GM12878 (cell line): ENCODE results near the gene STAC2. TPM values are rescaled to one million over a fixed set of nuclear protein-coding genes. Genes with fewer than 3 reads are reported as not detected.

Experiments
- CUX1 ChIP-seq: IDR thresholded peaks from 2 replicates; pipeline ENCODE4 v1.6.1; 2012; ENCODE audit warnings: improper control_type of control experiment, low read depth, low read length; ENCODE audit not compliant: insufficient replicate concordance
- FOS ChIP-seq: IDR thresholded peaks from 3 replicates; pipeline ENCODE4 v1.6.1; 2011; ENCODE audit warnings: borderline replicate concordance; ENCODE audit not compliant: insufficient read length; ENCODE audit errors: extremely low read depth
- GABPA ChIP-seq: IDR thresholded peaks from 2 replicates; pipeline ENCODE4 v1.6.1; 2014; ENCODE audit warnings: antibody characterized with exemption, low read depth, mild to moderate bottlenecking, inconsistent platforms
- POLR2AphosphoS2 ChIP-seq: IDR thresholded peaks from 2 replicates; pipeline ENCODE4 v1.6.1; 2011; ENCODE audit warnings: low read depth, mild to moderate bottlenecking, low read length, improper control_type of control experiment, moderate library complexity
- SIX5 ChIP-seq: IDR thresholded peaks from 2 replicates; pipeline ENCODE4 v1.6.1; 2011; ENCODE audit warnings: mild to moderate bottlenecking, low read depth, low read length, moderate library complexity; ENCODE audit not compliant: severe bottlenecking
- TCF12 ChIP-seq: IDR thresholded peaks from 2 replicates; pipeline ENCODE4 v1.6.1; 2011; ENCODE audit warnings: low read depth, mild to moderate bottlenecking, low read length
- ZNF592 ChIP-seq: fragments of 450-650 bp; IDR thresholded peaks from 2 replicates; pipeline ENCODE4 v1.6.1; 2017; ENCODE audit warnings: mild to moderate bottlenecking, moderate library complexity
- ZNF622 ChIP-seq: fragments of 450-650 bp; IDR thresholded peaks from 2 replicates; pipeline ENCODE4 v1.6.1; 2017; ENCODE audit warnings: mild to moderate bottlenecking, inconsistent platforms
- polyA plus RNA-seq, 11 experiments: library from polyadenylated mRNA; depleted of rRNA in 4 of 11; unstranded in 6 of 11; stranded (reverse) in 5 of 11; fragments of >200 nt; fragmentation: Nextera tagmentation in 4 of 11; fragmentation: Illumina TruSeq in 1 of 11; extraction: Ambion mirVana in 4 of 11; extraction: Trizol in 1 of 11; gene quantifications; 1 replicate in 1 of 11; 2 replicates in 10 of 11; pipeline versions ENCODE4 v1.2.1 to v1.2.3, GENCODE V29; 2011 to 2016; ENCODE audit warnings: inconsistent platforms in 2 of 11, missing spikeins in 2 of 11, low read depth in 1 of 11
- total RNA-seq, 4 experiments: library from RNA; depleted of rRNA in 3 of 4; stranded (reverse); fragments of >200 nt in 3 of 4; fragmentation: Illumina TruSeq in 1 of 4; extraction: Trizol in 1 of 4; gene quantifications; 2 replicates each; pipeline versions ENCODE4 v1.2.1 to v1.2.3, GENCODE V29; 2013 to 2021

Gene STAC2
- total and polyA plus RNA-seq, 10 of the 15 experiments (the other 5 are each of a cell fraction or from before 2014, with no cell fraction given), result 0.04 TPM; not detected in 9

- TF ChIP-seq CUX1, result no peak
- no peak for TF ChIP-seq ZNF622
- TF ChIP-seq FOS, result no peak
- TF ChIP-seq POLR2AphosphoS2, result no peak
- TF ChIP-seq GABPA, result no peak
- no peak for TF ChIP-seq TCF12
- no peak for TF ChIP-seq ZNF592
- TF ChIP-seq SIX5, result no peak
Measured at GRCh38 chr17:39170558-39170957, 55.2 kb downstream of the STAC2 start (continued).
